ENCODE results near the gene CCDC177.

The CCDC177 gene

GRCh38 chr14:69529563-69529962, 45.1 kb downstream of the CCDC177 start:
- no peak for DNase-seq (ENCODE audit: low read depth in 2 of 2)

- no peak for DNase-seq (ENCODE audit: low read depth in 2 of 2)
Measured at GRCh38 chr14:69528930-69529329, 45.7 kb downstream of the CCDC177 start.

DNA sequence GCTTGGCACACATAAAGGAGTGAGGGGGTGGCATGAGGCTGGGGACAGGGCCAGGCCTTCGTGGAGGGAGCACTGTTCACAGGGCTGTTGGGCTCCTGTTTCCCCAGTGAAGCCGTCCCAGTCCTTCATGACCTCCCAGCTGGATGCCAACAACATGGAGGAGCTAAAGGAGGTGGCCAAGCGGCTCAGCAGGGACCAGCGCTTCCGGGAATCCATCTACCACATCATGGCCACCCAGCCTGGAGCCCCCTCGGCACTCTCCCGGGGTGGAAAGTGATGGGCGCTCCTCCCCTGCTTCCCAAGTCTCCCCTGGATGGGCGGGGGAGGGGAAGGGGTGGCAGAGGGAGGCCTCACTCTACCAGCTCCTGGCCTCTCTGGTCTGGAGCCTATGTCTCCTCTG, 46.5 kb downstream of the CCDC177 start:
- no peak for DNase-seq (ENCODE audit: low read depth in 2 of 2)

DNA sequence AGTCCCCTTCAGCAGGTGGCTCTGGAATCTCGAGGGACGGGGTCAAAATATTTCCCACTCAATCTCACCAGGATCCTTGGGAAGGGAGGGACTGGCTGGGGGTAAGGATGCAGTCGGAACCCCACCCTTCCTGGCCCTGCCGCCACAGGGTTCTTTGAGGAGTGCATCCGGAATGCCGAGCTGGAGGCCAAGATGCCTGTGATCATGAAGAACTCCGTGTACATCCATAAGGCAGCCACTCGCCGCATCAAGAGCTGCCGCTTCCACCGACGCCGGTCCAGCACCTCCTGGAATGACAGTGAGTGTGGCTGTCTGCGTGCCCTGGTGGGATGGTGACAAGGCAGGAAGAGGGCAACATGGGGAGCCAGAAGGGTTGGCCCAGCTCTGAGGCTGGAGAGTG, 47.0 kb downstream of the CCDC177 start:
- no peak for DNase-seq (ENCODE audit: low read depth in 2 of 2)

DNA sequence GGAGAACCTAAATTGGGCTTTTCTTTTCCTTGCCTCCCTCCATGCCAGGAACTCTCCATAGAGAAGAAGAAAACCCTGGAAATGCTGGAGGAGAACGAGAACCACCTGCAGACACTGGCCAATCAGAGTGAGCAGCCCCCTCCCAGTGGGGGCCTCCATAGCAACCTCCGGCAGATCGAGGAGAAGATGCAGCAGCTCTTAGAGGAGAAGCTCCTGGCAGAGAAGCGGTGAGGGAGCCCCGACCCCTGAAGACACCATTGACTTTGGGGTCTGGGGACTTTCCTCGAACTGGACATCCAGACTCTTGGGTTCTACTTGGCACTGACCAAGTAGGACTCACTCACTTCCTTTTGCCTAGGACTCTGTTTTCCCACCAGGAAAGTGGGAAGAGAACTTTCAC, 48.8 kb downstream of the CCDC177 start:
- no peak for DNase-seq (ENCODE audit: low read depth in 2 of 2)

GRCh38 chr14:69522026-69522425, 52.6 kb downstream of the CCDC177 start:
- DNase-seq (ENCODE audit: low read depth in 2 of 2): no peak

Data from stimulated activated CD8-positive, alpha-beta memory T cell treated with anti-CD3 and anti-CD28 coated beads, Interleukin-7, amount 100 ng/mL, for 4 hours (primary cell).